GM11168 (cell line): ENCODE results near the gene KRTAP10-2.
"Not testable (repeated sequence)": the region's sequence is repeated elsewhere in the genome, so short reads cannot be mapped to it uniquely, and the experiment has no call there.

Experiments
- in situ Hi-C: fragments of 300-500 bp; cut with MboI; formaldehyde crosslinking; loops from one replicate; pipeline ENCODE4 v1.12.0; 2022; ENCODE audit warnings: low sequenced_read_pairs; ENCODE audit not compliant: unreplicated experiment

Gene KRTAP10-2

GRCh38 chr21:44568667-44569556 is 17.6 kb upstream of the KRTAP10-2 start:
- in situ Hi-C loops = no loop called here

- in situ Hi-C loops = no loop called here
These were observed 17.0 kb upstream of the KRTAP10-2 start for GRCh38 chr21:44568261-44568660.

DNA sequence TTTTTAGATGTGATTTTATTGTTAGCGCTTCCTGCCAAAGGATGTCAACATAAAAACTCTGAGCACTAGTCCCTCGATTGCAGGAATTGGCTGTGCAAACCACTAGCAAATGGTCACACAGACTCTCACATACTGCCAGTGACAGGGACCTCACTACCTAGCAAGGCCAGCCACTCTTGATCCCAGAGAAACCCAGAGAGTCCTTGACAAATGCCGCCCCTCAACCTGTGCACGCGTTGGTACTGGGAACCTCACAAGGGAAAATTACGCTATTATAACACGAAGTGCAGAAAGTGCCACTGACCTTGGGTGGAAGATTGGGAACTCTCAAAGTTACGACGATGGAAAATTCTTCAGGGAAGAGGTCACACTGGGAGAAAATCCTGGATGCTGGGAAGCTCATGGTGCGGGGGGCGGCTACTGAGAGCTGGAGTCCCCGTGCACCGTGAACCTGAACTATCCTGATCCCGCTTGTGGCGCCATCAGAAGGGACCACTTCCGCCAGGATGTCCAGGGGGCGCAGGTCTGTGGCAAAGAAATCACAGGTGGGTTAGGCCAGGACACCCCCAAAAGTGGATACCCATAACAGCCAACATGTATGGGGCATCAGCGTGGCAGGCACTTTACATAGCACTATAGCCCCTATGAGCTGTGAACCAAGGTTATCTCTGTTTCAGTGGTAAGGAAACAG is 16.3 kb upstream of the KRTAP10-2 start:
- in situ Hi-C loops = no loop called here

DNA sequence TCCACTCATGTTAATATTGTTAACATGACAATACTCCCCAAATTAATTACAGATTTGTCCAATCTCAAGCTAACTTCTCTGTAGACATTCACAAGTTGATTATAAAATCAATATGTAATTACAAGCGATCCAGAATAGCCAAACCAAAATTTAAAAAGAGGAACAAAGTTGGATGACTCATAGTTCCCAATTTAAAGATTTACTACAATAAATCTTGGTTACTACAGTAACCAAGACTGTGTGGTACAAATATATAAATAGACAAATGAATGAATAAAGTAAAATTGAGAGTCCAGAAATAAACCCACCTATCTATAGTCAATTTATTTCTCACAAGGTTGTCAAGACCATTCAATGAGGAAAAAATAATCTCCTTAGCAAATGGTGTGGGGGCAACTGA is 15.1 kb upstream of the KRTAP10-2 start:
- in situ Hi-C loops = no loop called here

GRCh38 chr21:44564886-44565598 is 13.7 kb upstream of the KRTAP10-2 start:
- in situ Hi-C loops = no loop called here

DNA sequence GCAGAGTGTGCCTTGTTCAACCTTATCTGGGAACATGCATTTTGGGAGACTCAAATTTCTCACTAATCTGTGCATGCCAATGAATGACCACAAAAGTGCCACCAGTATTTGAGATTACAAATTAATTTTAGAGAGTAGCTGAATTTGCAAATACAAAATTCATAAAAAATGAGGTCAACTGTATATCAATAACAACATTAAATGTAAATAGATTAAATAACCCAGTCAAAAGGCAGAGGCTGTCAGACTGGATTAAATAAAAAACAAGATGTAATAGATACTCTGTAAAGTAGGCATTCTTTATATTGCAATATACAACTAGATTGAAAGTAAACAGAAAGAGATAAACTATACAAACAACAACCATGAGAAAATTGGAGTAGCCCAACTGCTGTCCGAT is 12.8 kb upstream of the KRTAP10-2 start:
- in situ Hi-C loops = no loop called here

- in situ Hi-C loops = no loop called here
These were observed 7.4 kb upstream of the KRTAP10-2 start, which contains the start of gene KRTAP10-3 for GRCh38 chr21:44558695-44559094. TSS of gene KRTAP10-3 (minus strand) at chr21:44558795. CDS start at chr21:44558715, 80 bp downstream.

- in situ Hi-C loops = not testable (repeated sequence)
These were observed 7.0 kb upstream of the KRTAP10-2 start for GRCh38 chr21:44558329-44558675.

DNA sequence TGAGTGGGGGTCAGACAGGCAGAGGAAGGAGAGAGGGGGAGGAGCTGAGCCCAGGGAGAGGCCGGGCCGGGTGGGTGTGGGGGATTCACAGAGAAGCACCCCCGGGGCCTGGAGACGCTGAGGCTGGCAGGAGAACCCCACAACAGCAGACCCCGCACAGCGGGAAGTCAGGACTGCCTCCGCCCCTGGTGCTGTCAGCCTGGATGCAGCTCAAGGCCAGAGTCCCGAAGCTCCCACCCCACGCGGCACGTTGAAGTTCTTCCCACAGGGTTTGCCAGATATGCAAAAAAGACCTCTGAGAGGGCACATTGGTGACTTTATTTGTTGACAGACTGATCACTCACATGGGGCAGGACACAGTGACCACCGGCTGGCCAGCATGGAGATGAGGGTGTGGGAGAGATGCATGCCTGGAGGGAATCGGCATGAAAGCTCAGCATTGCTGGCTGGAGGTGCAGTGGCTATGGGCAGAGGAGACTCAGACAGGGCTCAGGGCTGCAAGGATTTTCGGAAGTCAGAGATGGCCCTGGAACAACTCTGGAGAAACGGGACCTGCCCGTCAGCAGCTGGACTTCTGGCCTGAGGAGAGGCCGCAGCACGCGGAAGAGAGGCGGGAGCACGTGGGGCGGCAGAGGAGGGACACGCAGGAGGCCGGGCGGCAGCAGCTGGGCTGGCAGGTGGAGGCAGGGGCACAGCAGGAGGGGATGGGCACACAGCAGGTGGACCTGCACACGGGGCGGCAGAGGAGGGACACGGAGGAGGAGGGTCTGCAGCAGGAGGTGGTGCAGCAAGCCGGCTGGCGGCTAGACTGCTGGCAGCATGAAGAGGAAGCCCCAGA is 6.4 kb upstream of the KRTAP10-2 start:
- in situ Hi-C loops = no loop called here

DNA sequence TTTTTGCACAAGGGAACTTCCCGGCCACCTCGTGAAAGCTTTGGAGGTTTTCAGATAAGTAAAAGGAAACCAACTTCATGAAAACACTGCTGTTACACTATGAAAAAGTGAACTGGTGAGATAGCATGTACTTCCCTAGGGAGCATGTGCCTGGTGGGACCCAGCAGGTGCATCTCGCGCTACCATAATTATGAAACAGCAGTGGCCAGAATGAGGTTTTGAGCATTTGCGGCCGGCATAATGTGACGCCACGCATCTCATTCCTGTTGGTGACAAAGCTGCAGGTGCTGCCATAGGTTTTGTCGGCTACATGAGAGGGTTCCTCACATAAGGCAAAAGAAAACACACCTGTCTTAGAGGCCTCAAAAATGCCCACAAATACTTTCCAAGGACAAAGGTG is 5.6 kb upstream of the KRTAP10-2 start:
- in situ Hi-C loops = no loop called here

GRCh38 chr21:44555200-44555875 is 4.0 kb upstream of the KRTAP10-2 start:
- in situ Hi-C loops = no loop called here

GRCh38 chr21:44552681-44553080 is 1.4 kb upstream of the KRTAP10-2 start:
- in situ Hi-C loops = loop anchor here (5.0 kb wide), 1 partner anchor 75 kb away; the partner anchor contains the start of gene KRTAP10-9

GRCh38 chr21:44552136-44552535 is 831 bp upstream of the KRTAP10-2 start:
- in situ Hi-C loops = loop anchor here (5.0 kb wide), 1 partner anchor 75 kb away; the partner anchor contains the start of gene KRTAP10-9

- in situ Hi-C loops = loop anchor here (5.0 kb wide), 1 partner anchor 76 kb away; the partner anchor contains the start of gene KRTAP10-9
These were observed 498 bp downstream of the KRTAP10-2 start for GRCh38 chr21:44550807-44551206.

- in situ Hi-C loops = loop anchor here (5.0 kb wide), 1 partner anchor 77 kb away; the partner anchor contains the start of gene KRTAP10-9
These were observed 1.0 kb downstream of the KRTAP10-2 start for GRCh38 chr21:44550285-44550684.

DNA sequence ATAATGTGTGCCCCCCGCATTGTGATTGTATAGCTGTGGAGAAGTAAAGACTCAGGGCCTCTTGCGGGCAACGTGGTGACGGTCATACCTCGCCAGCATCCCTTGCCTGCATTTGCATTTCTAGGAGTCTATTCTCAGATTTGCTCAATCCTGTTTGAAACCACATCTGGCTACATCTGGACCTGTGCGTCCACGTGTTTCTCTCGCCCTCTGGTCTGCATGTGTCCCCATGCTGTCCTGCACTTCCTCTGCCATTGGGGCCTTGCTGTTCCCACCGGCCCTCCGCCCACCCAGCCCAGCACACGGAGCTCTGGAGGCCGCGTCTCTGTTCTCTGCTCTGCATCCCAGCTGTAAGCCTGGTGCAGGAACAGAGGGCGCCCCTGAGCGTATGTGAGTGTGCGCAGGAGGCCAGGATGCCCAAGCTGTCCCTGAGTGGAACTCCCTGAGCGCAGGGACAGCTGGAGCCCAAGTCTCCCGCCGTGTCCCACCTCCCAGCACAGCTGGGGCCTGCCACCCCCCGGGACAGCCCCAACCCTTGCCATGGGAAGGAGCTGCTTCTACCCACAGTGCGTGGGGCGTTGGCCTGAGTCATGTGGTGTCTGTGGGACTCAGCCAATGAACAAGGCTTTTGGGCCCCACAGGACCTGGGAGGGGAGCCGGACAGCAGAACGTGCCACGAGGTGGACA is 1.6 kb downstream of the KRTAP10-2 start:
- in situ Hi-C loops = loop anchor here (5.0 kb wide), 1 partner anchor 78 kb away; the partner anchor contains the start of gene KRTAP10-9

- in situ Hi-C loops = no loop called here
These were observed 2.4 kb downstream of the KRTAP10-2 start for GRCh38 chr21:44548922-44549321.

DNA sequence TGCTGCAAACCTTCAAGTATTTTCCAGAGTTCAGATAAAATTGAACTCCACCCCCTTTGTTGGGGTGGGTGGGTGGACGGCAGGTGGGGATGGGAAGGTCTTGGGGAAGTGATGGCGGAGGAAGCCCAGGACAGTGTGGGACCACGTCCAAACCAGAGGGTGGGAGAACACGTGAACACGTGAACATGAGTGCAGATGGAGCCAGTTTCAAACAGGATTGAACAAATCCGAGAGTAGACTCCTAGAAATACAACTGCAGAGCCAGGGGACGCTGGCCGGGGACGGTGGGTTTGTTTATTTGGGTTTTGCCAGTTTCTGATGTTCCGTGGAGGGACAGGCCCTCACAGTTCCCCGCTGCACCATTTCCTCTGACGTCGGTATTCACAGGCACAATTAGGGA is 2.9 kb downstream of the KRTAP10-2 start:
- in situ Hi-C loops = no loop called here
